ENCODE data around the gene EPM2A.

DNA sequence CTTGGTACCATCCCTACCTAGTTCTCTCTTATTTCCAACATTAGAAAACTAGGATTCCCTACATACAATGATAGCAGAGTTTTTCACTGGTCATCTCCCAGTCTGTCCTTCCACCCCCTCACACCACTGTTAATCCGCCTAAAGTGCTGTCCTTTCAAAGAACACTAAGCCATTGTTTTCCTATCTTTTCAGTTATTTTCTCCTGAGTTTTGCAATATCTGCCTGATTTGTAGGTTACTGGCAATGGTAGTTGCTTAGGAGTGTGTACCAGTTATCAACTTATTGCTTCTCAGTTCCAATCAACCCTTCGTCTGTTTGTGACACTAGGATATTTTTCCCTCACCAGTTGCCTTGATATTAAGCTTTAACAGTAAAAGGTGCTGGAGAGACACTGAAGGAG, 135.0 kb downstream of the EPM2A start:
- no peak for TF ChIP-seq POLR2AphosphoS5 (IDR thresholded peaks at IDR 0.05; ENCODE audit: low read depth, low read length)
- TF ChIP-seq, protein P1, sequence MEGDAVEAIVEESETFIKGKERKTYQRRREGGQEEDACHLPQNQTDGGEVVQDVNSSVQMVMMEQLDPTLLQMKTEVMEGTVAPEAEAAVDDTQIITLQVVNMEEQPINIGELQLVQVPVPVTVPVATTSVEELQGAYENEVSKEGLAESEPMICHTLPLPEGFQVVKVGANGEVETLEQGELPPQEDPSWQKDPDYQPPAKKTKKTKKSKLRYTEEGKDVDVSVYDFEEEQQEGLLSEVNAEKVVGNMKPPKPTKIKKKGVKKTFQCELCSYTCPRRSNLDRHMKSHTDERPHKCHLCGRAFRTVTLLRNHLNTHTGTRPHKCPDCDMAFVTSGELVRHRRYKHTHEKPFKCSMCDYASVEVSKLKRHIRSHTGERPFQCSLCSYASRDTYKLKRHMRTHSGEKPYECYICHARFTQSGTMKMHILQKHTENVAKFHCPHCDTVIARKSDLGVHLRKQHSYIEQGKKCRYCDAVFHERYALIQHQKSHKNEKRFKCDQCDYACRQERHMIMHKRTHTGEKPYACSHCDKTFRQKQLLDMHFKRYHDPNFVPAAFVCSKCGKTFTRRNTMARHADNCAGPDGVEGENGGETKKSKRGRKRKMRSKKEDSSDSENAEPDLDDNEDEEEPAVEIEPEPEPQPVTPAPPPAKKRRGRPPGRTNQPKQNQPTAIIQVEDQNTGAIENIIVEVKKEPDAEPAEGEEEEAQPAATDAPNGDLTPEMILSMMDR (IDR thresholded peaks at IDR 0.05 in 2 of 3, conservative IDR thresholded peaks at IDR 0.05 in 1 of 3; ENCODE audit: borderline replicate concordance in 1 of 3, insufficient read depth in 1 of 3, low read depth in 2 of 3, low read length in 2 of 3), result no peak
- TF ChIP-seq CBX3 (IDR thresholded peaks at IDR 0.05; ENCODE audit: low read depth), result no peak
- TF ChIP-seq, protein P2, sequence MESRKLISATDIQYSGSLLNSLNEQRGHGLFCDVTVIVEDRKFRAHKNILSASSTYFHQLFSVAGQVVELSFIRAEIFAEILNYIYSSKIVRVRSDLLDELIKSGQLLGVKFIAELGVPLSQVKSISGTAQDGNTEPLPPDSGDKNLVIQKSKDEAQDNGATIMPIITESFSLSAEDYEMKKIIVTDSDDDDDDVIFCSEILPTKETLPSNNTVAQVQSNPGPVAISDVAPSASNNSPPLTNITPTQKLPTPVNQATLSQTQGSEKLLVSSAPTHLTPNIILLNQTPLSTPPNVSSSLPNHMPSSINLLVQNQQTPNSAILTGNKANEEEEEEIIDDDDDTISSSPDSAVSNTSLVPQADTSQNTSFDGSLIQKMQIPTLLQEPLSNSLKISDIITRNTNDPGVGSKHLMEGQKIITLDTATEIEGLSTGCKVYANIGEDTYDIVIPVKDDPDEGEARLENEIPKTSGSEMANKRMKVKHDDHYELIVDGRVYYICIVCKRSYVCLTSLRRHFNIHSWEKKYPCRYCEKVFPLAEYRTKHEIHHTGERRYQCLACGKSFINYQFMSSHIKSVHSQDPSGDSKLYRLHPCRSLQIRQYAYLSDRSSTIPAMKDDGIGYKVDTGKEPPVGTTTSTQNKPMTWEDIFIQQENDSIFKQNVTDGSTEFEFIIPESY (IDR thresholded peaks at IDR 0.05; ENCODE audit: extremely low read depth, insufficient replicate concordance, low read length), result no peak
- TF ChIP-seq POLR2A (IDR thresholded peaks at IDR 0.05; ENCODE audit: borderline replicate concordance, extremely low read depth, insufficient read depth, insufficient read length), result no peak
- no peak for TF ChIP-seq TCF7L2 (IDR thresholded peaks at IDR 0.05; ENCODE audit: borderline replicate concordance, extremely low read depth, insufficient read depth, insufficient read length)
- TF ChIP-seq, protein P3, sequence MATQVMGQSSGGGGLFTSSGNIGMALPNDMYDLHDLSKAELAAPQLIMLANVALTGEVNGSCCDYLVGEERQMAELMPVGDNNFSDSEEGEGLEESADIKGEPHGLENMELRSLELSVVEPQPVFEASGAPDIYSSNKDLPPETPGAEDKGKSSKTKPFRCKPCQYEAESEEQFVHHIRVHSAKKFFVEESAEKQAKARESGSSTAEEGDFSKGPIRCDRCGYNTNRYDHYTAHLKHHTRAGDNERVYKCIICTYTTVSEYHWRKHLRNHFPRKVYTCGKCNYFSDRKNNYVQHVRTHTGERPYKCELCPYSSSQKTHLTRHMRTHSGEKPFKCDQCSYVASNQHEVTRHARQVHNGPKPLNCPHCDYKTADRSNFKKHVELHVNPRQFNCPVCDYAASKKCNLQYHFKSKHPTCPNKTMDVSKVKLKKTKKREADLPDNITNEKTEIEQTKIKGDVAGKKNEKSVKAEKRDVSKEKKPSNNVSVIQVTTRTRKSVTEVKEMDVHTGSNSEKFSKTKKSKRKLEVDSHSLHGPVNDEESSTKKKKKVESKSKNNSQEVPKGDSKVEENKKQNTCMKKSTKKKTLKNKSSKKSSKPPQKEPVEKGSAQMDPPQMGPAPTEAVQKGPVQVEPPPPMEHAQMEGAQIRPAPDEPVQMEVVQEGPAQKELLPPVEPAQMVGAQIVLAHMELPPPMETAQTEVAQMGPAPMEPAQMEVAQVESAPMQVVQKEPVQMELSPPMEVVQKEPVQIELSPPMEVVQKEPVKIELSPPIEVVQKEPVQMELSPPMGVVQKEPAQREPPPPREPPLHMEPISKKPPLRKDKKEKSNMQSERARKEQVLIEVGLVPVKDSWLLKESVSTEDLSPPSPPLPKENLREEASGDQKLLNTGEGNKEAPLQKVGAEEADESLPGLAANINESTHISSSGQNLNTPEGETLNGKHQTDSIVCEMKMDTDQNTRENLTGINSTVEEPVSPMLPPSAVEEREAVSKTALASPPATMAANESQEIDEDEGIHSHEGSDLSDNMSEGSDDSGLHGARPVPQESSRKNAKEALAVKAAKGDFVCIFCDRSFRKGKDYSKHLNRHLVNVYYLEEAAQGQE (IDR thresholded peaks at IDR 0.05; ENCODE audit: low read depth), result no peak
- no peak for TF ChIP-seq ZFX (IDR thresholded peaks at IDR 0.05)
- no peak for TF ChIP-seq YY1 (IDR thresholded peaks at IDR 0.05; ENCODE audit: extremely low read depth, insufficient replicate concordance, low read depth, low read length)
